H9 (cell line): ENCODE data around the gene DCST1. TPM values are rescaled to one million over a fixed set of nuclear protein-coding genes. Genes with fewer than 3 reads are reported as not detected.

ENCODE experiments used
- DNase-seq: peaks from one replicate; pipeline ENCODE4 v3.0.0-alpha.2; 2017
- H2AFZ ChIP-seq: one replicate; pipeline ENCODE4 v1.6.1; 2013; ENCODE audit warnings: mild to moderate bottlenecking, low read length, control low read depth, moderate library complexity
- H2AK5ac ChIP-seq: 2 replicates; pipeline ENCODE4 v1.6.1; 2013; ENCODE audit warnings: low read length, control low read depth, mixed read lengths; ENCODE audit not compliant: insufficient read length
- H2BK120ac ChIP-seq: one replicate; pipeline ENCODE4 v1.6.1; 2013; ENCODE audit warnings: low read depth, mild to moderate bottlenecking, low read length, control low read depth, inconsistent platforms; ENCODE audit not compliant: poor library complexity, severe bottlenecking
- H2BK12ac ChIP-seq: 2 replicates; pipeline ENCODE4 v1.6.1; 2013; ENCODE audit warnings: low read length, control low read depth, mixed read lengths, low read depth; ENCODE audit not compliant: insufficient read length
- H2BK15ac ChIP-seq: 2 replicates; pipeline ENCODE4 v1.6.1; 2013; ENCODE audit warnings: low read depth, low read length, control low read depth
- H2BK20ac ChIP-seq: one replicate; pipeline ENCODE4 v1.6.1; 2013; ENCODE audit warnings: low read depth, mild to moderate bottlenecking, low read length, control low read depth, inconsistent platforms; ENCODE audit not compliant: poor library complexity, severe bottlenecking
- H2BK5ac ChIP-seq: 2 replicates; pipeline ENCODE4 v1.6.1; 2013; ENCODE audit warnings: low read length, control low read depth, mixed read lengths; ENCODE audit not compliant: insufficient read length
- H3K14ac ChIP-seq: 2 replicates; pipeline ENCODE4 v1.6.1; 2013; ENCODE audit warnings: low read length, control low read depth; ENCODE audit not compliant: insufficient read depth
- H3K18ac ChIP-seq: 2 replicates; pipeline ENCODE4 v1.6.1; 2013; ENCODE audit warnings: low read depth, mild to moderate bottlenecking, mixed read lengths, low read length, control low read depth; ENCODE audit not compliant: insufficient read length
- H3K23ac ChIP-seq: 2 replicates; pipeline ENCODE4 v1.6.1; 2013; ENCODE audit warnings: low read length, control low read depth, mixed read lengths, low read depth; ENCODE audit not compliant: insufficient read length
- H3K23me2 ChIP-seq: 2 replicates; pipeline ENCODE4 v1.6.1; 2013; ENCODE audit warnings: low read depth, mild to moderate bottlenecking, mixed read lengths, low read length, control low read depth; ENCODE audit not compliant: insufficient read length, poor library complexity, severe bottlenecking
- H3K27ac ChIP-seq: 2 replicates; pipeline ENCODE4 v1.5.1; 2013; ENCODE audit warnings: low read length, control low read depth, mixed read lengths, low read depth; ENCODE audit not compliant: insufficient read length
- H3K27me3 ChIP-seq: 2 replicates; pipeline ENCODE4 v1.6.1; 2013; ENCODE audit warnings: low read length, control low read depth, inconsistent platforms; ENCODE audit not compliant: insufficient read depth
- H3K4ac ChIP-seq: 2 replicates; pipeline ENCODE4 v1.6.1; 2013; ENCODE audit warnings: low read depth, mild to moderate bottlenecking, control low read depth, inconsistent platforms, low read length, moderate library complexity
- H3K4me1 ChIP-seq: 2 replicates; pipeline ENCODE4 v1.6.1; 2013; ENCODE audit warnings: low read length, control low read depth, inconsistent platforms; ENCODE audit not compliant: insufficient read depth
- H3K4me2 ChIP-seq: 2 replicates; pipeline ENCODE4 v1.6.1; 2013; ENCODE audit warnings: low read length, control low read depth, mixed read lengths; ENCODE audit not compliant: insufficient read length, insufficient read depth
- H3K56ac ChIP-seq: 2 replicates; pipeline ENCODE4 v1.6.1; 2013; ENCODE audit warnings: low read depth, mild to moderate bottlenecking, mixed read lengths, low read length, control low read depth; ENCODE audit not compliant: insufficient read length
- H3K79me1 ChIP-seq: 2 replicates; pipeline ENCODE4 v1.6.1; 2013; ENCODE audit warnings: low read depth, mild to moderate bottlenecking, moderate library complexity, low read length, control low read depth, inconsistent platforms; ENCODE audit not compliant: insufficient read depth, poor library complexity, severe bottlenecking
- H3K79me2 ChIP-seq: 2 replicates; pipeline ENCODE4 v1.6.1; 2013; ENCODE audit warnings: low read length, control low read depth, inconsistent platforms; ENCODE audit not compliant: insufficient read depth
- H3K9ac ChIP-seq: 2 replicates; pipeline ENCODE4 v1.6.1; 2013; ENCODE audit warnings: low read length, control low read depth, mixed read lengths; ENCODE audit not compliant: insufficient read length; ENCODE audit errors: extremely low read depth
- H3K9me3 ChIP-seq: one replicate; pipeline ENCODE4 v1.6.1; 2013; ENCODE audit warnings: low read depth, low read length, inconsistent platforms; ENCODE audit not compliant: control insufficient read depth
- H3T11ph ChIP-seq: one replicate; pipeline ENCODE4 v1.6.1; 2013; ENCODE audit warnings: mild to moderate bottlenecking, low read length, control low read depth, inconsistent platforms
- H4K20me1 ChIP-seq: one replicate; pipeline ENCODE4 v1.6.1; 2013; ENCODE audit not compliant: control insufficient read depth, insufficient read length, insufficient read depth
- H4K5ac ChIP-seq: 2 replicates; pipeline ENCODE4 v1.6.1; 2013; ENCODE audit warnings: low read depth, mild to moderate bottlenecking, mixed read lengths, low read length, control low read depth; ENCODE audit not compliant: insufficient read length
- H4K8ac ChIP-seq: replicated peaks from 2 replicates; pipeline ENCODE4 v1.6.1; 2013; ENCODE audit warnings: low read length, control low read depth, mixed read lengths, low read depth; ENCODE audit not compliant: insufficient read length
- H4K91ac ChIP-seq: 2 replicates; pipeline ENCODE4 v1.6.1; 2013; ENCODE audit warnings: low read depth, mild to moderate bottlenecking, moderate library complexity, mixed read lengths, low read length, control low read depth; ENCODE audit not compliant: insufficient read length
- H3K27ac Mint-ChIP-seq, 3 experiments: 2 replicates in 2 of 3; 3 replicates in 1 of 3; pipeline ENCODE4 v1.8.0; 2020 to 2021; ENCODE audit warnings: mixed read lengths in 3 of 3, mild to moderate bottlenecking in 1 of 3, moderate library complexity in 1 of 3
- H3K27me3 Mint-ChIP-seq: 2 replicates; pipeline ENCODE4 v1.8.0; 2021; ENCODE audit warnings: low read depth, mild to moderate bottlenecking, moderate library complexity, mixed read lengths
- H3K36me3 Mint-ChIP-seq, 3 experiments: 2 replicates in 2 of 3; 3 replicates in 1 of 3; pipeline ENCODE4 v1.8.0; 2020 to 2021; ENCODE audit warnings: low read depth in 3 of 3, mixed read lengths in 3 of 3; ENCODE audit not compliant: insufficient read depth in 1 of 3
- H3K4me1 Mint-ChIP-seq, 2 experiments: 2 replicates each; pipeline ENCODE4 v1.8.0; 2020; ENCODE audit warnings: mixed read lengths in 2 of 2
- H3K4me3 Mint-ChIP-seq, 2 experiments: 2 replicates in 1 of 2; 3 replicates in 1 of 2; pipeline ENCODE4 v1.8.0; 2020 to 2021; ENCODE audit warnings: mild to moderate bottlenecking in 2 of 2, mixed read lengths in 2 of 2, moderate library complexity in 1 of 2
- H3K9me3 Mint-ChIP-seq, 2 experiments: 2 replicates in 1 of 2; 3 replicates in 1 of 2; pipeline ENCODE4 v1.8.0; 2020; ENCODE audit warnings: mild to moderate bottlenecking in 2 of 2, mixed read lengths in 2 of 2, moderate library complexity in 1 of 2
- WGBS: extraction: QIAGEN DNeasy Blood & Tissue Kit; methylation state at CpG from one replicate; pipeline ENCODE4 v1.1.7; 2013; ENCODE audit warnings: missing lambda C conversion rate, low lambda C conversion rate, mixed read lengths; ENCODE audit not compliant: insufficient read length; ENCODE audit errors: extremely low coverage; 5-methylcytosine and 5-hydroxymethylcytosine counted together
- total RNA-seq: library from RNA; stranded (reverse); gene quantifications from 2 replicates; pipeline ENCODE4 v1.2.1, GENCODE V29; 2021
- TF ChIP-seq, protein P1 (sequence below): fragments of 200-600 bp; sonication (generic); conservative IDR thresholded peaks from 3 replicates; pipeline ENCODE4 v1.8.0; 2021; ENCODE audit warnings: antibody characterized with exemption, mild to moderate bottlenecking

Gene DCST1
- total RNA-seq, 1 experiment from 2014 or later: not detected

DNA sequence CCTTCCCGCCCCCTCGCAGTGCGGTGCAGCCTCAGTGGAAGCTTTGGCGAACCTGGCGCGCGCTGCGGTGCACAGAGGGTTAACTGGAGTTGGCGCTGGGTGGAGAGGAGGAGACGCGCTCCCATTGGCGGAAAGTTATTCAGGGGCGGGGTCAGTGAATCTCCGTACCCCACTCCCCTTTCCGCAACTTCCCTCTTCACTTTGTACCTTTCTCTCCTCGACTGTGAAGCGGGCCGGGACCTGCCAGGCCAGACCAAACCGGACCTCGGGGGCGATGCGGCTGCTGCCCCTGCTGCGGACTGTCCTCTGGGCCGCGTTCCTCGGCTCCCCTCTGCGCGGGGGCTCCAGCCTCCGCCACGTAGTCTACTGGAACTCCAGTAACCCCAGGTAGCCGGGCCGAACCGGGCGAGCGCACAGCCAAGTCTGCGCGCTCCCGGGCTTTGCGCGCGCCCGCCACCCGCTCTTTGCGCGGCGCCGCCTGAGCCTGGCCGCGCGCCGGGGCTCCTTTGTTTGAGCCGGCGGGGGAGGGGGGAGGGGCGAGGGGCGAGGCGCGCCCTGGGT lies 30.0 kb downstream of the DCST1 start, which contains the start of gene EFNA4:
EFNA4 (plus strand) TSS at position 191 of the 561 bp plus-strand sequence; CDS start at position 275, 84 bp downstream.
- Mint-ChIP-seq H3K4me1 (peaks cover 18 to 29% of the 10 kb centered on the region in 2 experiments), H3K9me3 (no peaks in the 10 kb centered on the region; a peak in 1 of 5 replicates), H3K36me3 (peaks cover 8 to 27% (median 23%) of the 10 kb centered on the region in 3 experiments), H3K27ac (peak within 1 kb of the TSS; percentile 77 to 91 (median 78)), H3K27me3 (peaks cover 2% of the 10 kb centered on the region), H3K4me3 (peak within 1 kb of the TSS; percentile 66 to 85)
- Histone ChIP-seq H3K4me2 (peak within 1 kb of the TSS; percentile 82), H2AK5ac (no peak within 1 kb of the TSS), H4K8ac (no peak within 1 kb of the TSS), H3K4ac (no peak within 1 kb of the TSS), H3K27ac (no peak within 1 kb of the TSS), H3K9ac (peak within 1 kb of the TSS; percentile 49), H3K27me3 (no peaks in the 10 kb centered on the region), H3K18ac (peak within 1 kb of the TSS; percentile 96), H3K14ac (peak within 1 kb of the TSS; percentile 93), H3K79me1 (no peaks in the 10 kb centered on the region), H4K20me1 (no peaks in the 10 kb centered on the region), H2BK12ac (no peak within 1 kb of the TSS), H4K5ac (no peak within 1 kb of the TSS), H2BK120ac (no peak within 1 kb of the TSS), H3K56ac (no peak within 1 kb of the TSS), H3T11ph (no peak within 1 kb of the TSS), H3K4me1 (peaks cover 3% of the 10 kb centered on the region; the same call in 1 of the 2 replicates), H2BK20ac (no peak within 1 kb of the TSS), H3K23me2 (peaks cover 17% of the 10 kb centered on the region), H3K23ac (no peak within 1 kb of the TSS), H2BK15ac (no peak within 1 kb of the TSS), H2AFZ (no peak within 1 kb of the TSS), H3K9me3 (no peaks in the 10 kb centered on the region), H2BK5ac (no peak within 1 kb of the TSS), H4K91ac (no peak within 1 kb of the TSS), H3K79me2 (no peaks in the 10 kb centered on the region; the same call in 1 of the 2 replicates)
- TF ChIP-seq, protein P1, sequence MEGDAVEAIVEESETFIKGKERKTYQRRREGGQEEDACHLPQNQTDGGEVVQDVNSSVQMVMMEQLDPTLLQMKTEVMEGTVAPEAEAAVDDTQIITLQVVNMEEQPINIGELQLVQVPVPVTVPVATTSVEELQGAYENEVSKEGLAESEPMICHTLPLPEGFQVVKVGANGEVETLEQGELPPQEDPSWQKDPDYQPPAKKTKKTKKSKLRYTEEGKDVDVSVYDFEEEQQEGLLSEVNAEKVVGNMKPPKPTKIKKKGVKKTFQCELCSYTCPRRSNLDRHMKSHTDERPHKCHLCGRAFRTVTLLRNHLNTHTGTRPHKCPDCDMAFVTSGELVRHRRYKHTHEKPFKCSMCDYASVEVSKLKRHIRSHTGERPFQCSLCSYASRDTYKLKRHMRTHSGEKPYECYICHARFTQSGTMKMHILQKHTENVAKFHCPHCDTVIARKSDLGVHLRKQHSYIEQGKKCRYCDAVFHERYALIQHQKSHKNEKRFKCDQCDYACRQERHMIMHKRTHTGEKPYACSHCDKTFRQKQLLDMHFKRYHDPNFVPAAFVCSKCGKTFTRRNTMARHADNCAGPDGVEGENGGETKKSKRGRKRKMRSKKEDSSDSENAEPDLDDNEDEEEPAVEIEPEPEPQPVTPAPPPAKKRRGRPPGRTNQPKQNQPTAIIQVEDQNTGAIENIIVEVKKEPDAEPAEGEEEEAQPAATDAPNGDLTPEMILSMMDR: no peak
- DNase-seq: peak; percentile 95
- no CpG with 5 or more reads among the region's 57 CpGs for WGBS
